Measurements from ENCODE around the gene STK10.

STK10 gene

DNA sequence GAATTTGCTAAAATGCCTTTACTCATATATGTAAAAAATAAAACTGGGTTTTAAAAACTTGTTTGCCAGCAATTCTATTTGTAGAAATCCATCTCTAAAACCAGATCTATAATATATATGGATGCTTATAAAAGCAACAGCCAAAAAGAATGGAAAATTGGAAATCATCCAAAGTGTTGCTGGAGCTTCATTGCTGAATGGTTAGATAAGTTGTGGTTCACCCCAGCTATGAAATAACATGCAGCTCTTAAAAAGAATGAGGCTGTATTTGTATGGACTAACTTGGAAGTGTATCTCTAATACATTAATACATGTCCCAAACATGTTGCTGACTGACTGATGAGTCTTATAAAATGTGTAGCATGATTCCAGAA, 76.2 kb downstream of the STK10 start:
- H3K9me3 ChIP-seq (ENCODE audit: control insufficient read depth in 2 of 2, low read length in 2 of 2), result no peaks in the 10 kb centered on the region
- peak overlapping the region in 1 of 2 donors; percentile 79 for H3K27ac ChIP-seq (ENCODE audit: low read depth in 2 of 2, low read length in 2 of 2)
- no peaks in the 10 kb centered on the region for H3K27me3 ChIP-seq (ENCODE audit: control insufficient read depth in 2 of 2, insufficient read depth in 2 of 2, low read length in 2 of 2)
- H3K36me3 ChIP-seq (ENCODE audit: control insufficient read depth in 2 of 2, insufficient read depth in 2 of 2, low read length in 2 of 2), result peaks cover 0 to 4% of the 10 kb centered on the region in 2 donors
- peaks cover 17 to 23% of the 10 kb centered on the region in 2 donors for H3K4me1 ChIP-seq (ENCODE audit: control insufficient read depth in 2 of 2, insufficient read depth in 2 of 2, low read length in 2 of 2)
- H3K9ac ChIP-seq (ENCODE audit: low read depth in 1 of 2, low read length in 2 of 2), result peak overlapping the region; percentile 26 to 64
- peak overlapping the region in 1 of 2 donors; percentile 57 for H3K4me3 ChIP-seq (ENCODE audit: low read length in 2 of 2)

DNA sequence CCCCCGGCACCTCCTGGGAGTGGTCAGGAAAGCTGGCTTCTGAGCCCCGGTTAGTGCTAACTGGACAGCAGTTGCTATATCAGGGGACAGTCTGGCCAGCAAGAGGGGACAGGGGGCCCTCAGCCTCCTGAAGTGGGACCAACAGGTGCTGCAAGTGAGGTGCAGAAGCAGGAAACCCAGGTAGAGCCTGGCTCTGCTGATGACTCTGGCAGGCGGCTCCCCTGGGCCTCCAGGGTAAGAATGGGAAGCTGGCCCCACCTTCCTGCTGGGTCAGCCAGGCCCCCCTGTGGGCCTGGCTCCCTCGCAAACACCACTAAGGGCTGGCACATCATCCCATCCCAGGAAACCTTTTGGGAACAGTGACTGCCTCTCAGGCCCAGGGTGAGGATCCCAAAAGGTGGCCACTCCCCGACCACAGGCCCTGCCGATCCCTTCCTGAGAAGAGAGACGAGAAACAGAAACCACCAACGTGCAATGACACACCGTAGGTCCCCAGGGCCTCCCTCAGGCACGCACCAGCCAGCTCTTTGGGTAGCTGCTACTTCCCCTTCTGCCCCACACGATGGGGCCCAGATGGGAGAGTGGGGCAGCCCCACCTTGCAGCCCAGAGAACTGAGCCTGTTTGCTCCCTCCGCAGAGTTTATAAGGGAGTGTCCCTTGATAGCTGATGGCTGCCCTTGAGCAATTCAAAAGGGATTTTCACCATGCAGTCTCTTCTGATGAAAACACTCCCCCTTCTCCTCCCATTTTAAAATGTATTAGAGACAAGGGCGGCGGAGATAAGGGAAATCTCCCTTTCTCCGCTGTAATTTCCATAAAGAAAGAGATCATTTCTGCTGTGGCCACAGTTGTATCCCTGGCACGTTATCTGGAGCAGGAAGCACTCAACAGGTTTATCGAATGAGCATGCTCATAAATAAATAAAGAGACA, 76.8 kb downstream of the STK10 start:
- peak overlapping the region; percentile 26 to 64 for H3K9ac ChIP-seq (ENCODE audit: low read depth in 1 of 2, low read length in 2 of 2)
- peaks cover 0 to under 1% of the 10 kb centered on the region in 2 donors for H3K36me3 ChIP-seq (ENCODE audit: control insufficient read depth in 2 of 2, insufficient read depth in 2 of 2, low read length in 2 of 2)
- H3K4me3 ChIP-seq (ENCODE audit: low read length in 2 of 2), result peak overlapping the region; percentile 51 to 57
- H3K27ac ChIP-seq (ENCODE audit: low read depth in 2 of 2, low read length in 2 of 2), result peak overlapping the region; percentile 79
- no peaks in the 10 kb centered on the region for H3K27me3 ChIP-seq (ENCODE audit: control insufficient read depth in 2 of 2, insufficient read depth in 2 of 2, low read length in 2 of 2)
- no peaks in the 10 kb centered on the region for H3K9me3 ChIP-seq (ENCODE audit: control insufficient read depth in 2 of 2, low read length in 2 of 2)
- H3K4me1 ChIP-seq (ENCODE audit: control insufficient read depth in 2 of 2, insufficient read depth in 2 of 2, low read length in 2 of 2), result peaks cover 17 to 28% of the 10 kb centered on the region in 2 donors

DNA sequence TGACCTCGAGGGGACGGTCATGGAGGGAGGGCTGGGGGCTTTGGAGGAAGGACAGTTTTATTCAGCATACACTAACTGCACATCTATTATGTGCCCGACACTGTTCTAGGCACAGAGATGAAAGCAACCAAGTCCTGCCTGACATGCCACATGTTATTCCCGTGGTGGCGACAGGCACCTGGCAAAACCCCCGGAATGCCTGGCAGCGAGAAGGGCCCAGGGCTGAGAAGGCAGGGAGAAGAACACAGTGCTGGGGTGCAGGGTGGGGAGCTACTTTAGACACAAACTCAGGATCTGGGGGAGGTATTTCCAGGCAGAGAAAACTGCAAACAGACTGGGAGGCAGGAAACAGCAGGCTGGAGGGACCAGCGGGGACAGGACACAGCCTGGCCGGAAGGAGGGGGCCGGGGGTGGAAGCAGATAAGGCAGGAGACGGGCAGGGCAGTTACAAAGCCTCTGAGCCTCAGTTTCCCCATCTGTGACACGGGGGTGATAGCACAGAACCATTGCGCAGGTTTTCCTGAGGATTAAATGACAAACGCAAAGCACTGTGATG, 77.7 kb downstream of the STK10 start:
- Histone ChIP-seq H3K4me1 (ENCODE audit: control insufficient read depth in 2 of 2, insufficient read depth in 2 of 2, low read length in 2 of 2) (peaks cover 17 to 28% of the 10 kb centered on the region in 2 donors), H3K4me3 (ENCODE audit: low read length in 2 of 2) (no peak overlapping the region), H3K36me3 (ENCODE audit: control insufficient read depth in 2 of 2, insufficient read depth in 2 of 2, low read length in 2 of 2) (peaks cover 0 to 7% of the 10 kb centered on the region in 2 donors), H3K27ac (ENCODE audit: low read depth in 2 of 2, low read length in 2 of 2) (peak overlapping the region in 1 of 2 donors; percentile 79), H3K27me3 (ENCODE audit: control insufficient read depth in 2 of 2, insufficient read depth in 2 of 2, low read length in 2 of 2) (no peaks in the 10 kb centered on the region), H3K9me3 (ENCODE audit: control insufficient read depth in 2 of 2, low read length in 2 of 2) (no peaks in the 10 kb centered on the region), H3K9ac (ENCODE audit: low read depth in 1 of 2, low read length in 2 of 2) (peak overlapping the region in 1 of 2 donors; percentile 64)

GRCh38 chr5:172109749-172110148, 78.3 kb downstream of the STK10 start:
- Histone ChIP-seq H3K27ac (ENCODE audit: low read depth in 2 of 2, low read length in 2 of 2) (no peak overlapping the region), H3K4me1 (ENCODE audit: control insufficient read depth in 2 of 2, insufficient read depth in 2 of 2, low read length in 2 of 2) (peaks cover 17 to 28% of the 10 kb centered on the region in 2 donors), H3K36me3 (ENCODE audit: control insufficient read depth in 2 of 2, insufficient read depth in 2 of 2, low read length in 2 of 2) (peaks cover 0 to 10% of the 10 kb centered on the region in 2 donors), H3K4me3 (ENCODE audit: low read length in 2 of 2) (no peak overlapping the region), H3K9ac (ENCODE audit: low read depth in 1 of 2, low read length in 2 of 2) (no peak overlapping the region), H3K27me3 (ENCODE audit: control insufficient read depth in 2 of 2, insufficient read depth in 2 of 2, low read length in 2 of 2) (no peaks in the 10 kb centered on the region), H3K9me3 (ENCODE audit: control insufficient read depth in 2 of 2, low read length in 2 of 2) (no peaks in the 10 kb centered on the region)

GRCh38 chr5:172107571-172107970, 80.5 kb downstream of the STK10 start:
- no peak overlapping the region for H3K27ac ChIP-seq (ENCODE audit: low read depth in 2 of 2, low read length in 2 of 2)
- H3K27me3 ChIP-seq (ENCODE audit: control insufficient read depth in 2 of 2, insufficient read depth in 2 of 2, low read length in 2 of 2), result no peaks in the 10 kb centered on the region
- no peak overlapping the region for H3K4me3 ChIP-seq (ENCODE audit: low read length in 2 of 2)
- no peaks in the 10 kb centered on the region for H3K9me3 ChIP-seq (ENCODE audit: control insufficient read depth in 2 of 2, low read length in 2 of 2)
- H3K36me3 ChIP-seq (ENCODE audit: control insufficient read depth in 2 of 2, insufficient read depth in 2 of 2, low read length in 2 of 2), result peaks cover under 1 to 20% of the 10 kb centered on the region in 2 donors
- peaks cover 17 to 25% of the 10 kb centered on the region in 2 donors for H3K4me1 ChIP-seq (ENCODE audit: control insufficient read depth in 2 of 2, insufficient read depth in 2 of 2, low read length in 2 of 2)
- no peak overlapping the region for H3K9ac ChIP-seq (ENCODE audit: low read depth in 1 of 2, low read length in 2 of 2)

GRCh38 chr5:172106511-172107356, 81.3 kb downstream of the STK10 start:
- Histone ChIP-seq H3K27ac (ENCODE audit: low read depth in 2 of 2, low read length in 2 of 2) (no peak overlapping the region), H3K36me3 (ENCODE audit: control insufficient read depth in 2 of 2, insufficient read depth in 2 of 2, low read length in 2 of 2) (peaks cover 4 to 22% of the 10 kb centered on the region in 2 donors), H3K9me3 (ENCODE audit: control insufficient read depth in 2 of 2, low read length in 2 of 2) (no peaks in the 10 kb centered on the region), H3K27me3 (ENCODE audit: control insufficient read depth in 2 of 2, insufficient read depth in 2 of 2, low read length in 2 of 2) (no peaks in the 10 kb centered on the region), H3K9ac (ENCODE audit: low read depth in 1 of 2, low read length in 2 of 2) (peak overlapping the region in 1 of 2 donors; percentile 17), H3K4me3 (ENCODE audit: low read length in 2 of 2) (peak overlapping the region in 1 of 2 donors; percentile 61), H3K4me1 (ENCODE audit: control insufficient read depth in 2 of 2, insufficient read depth in 2 of 2, low read length in 2 of 2) (peaks cover 14 to 21% of the 10 kb centered on the region in 2 donors)

DNA sequence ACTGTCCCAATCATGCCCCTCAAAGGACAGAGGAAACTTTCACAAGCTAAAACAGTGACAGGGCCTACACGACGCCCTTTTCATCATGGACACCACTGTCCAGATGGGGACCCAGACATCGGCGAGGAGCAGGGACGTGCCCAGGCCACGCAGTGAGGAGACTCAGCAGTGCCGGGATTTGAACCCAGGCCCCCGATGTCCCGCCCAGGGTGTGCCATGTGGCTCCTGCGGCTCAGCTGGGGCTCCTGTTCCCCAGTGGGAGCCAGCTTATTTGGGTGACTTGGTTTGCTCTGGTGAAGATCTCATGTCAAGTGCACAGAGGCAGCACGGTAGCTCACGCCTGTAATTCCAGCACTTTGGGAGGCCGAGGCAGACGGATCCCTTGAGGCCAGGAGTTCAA, 82.2 kb downstream of the STK10 start:
- Histone ChIP-seq H3K27me3 (ENCODE audit: control insufficient read depth in 2 of 2, insufficient read depth in 2 of 2, low read length in 2 of 2) (no peaks in the 10 kb centered on the region), H3K9ac (ENCODE audit: low read depth in 1 of 2, low read length in 2 of 2) (no peak overlapping the region), H3K9me3 (ENCODE audit: control insufficient read depth in 2 of 2, low read length in 2 of 2) (no peaks in the 10 kb centered on the region), H3K4me3 (ENCODE audit: low read length in 2 of 2) (no peak overlapping the region), H3K4me1 (ENCODE audit: control insufficient read depth in 2 of 2, insufficient read depth in 2 of 2, low read length in 2 of 2) (peaks cover 6 to 12% of the 10 kb centered on the region in 2 donors), H3K36me3 (ENCODE audit: control insufficient read depth in 2 of 2, insufficient read depth in 2 of 2, low read length in 2 of 2) (peaks cover 4 to 22% of the 10 kb centered on the region in 2 donors), H3K27ac (ENCODE audit: low read depth in 2 of 2, low read length in 2 of 2) (no peak overlapping the region)

DNA sequence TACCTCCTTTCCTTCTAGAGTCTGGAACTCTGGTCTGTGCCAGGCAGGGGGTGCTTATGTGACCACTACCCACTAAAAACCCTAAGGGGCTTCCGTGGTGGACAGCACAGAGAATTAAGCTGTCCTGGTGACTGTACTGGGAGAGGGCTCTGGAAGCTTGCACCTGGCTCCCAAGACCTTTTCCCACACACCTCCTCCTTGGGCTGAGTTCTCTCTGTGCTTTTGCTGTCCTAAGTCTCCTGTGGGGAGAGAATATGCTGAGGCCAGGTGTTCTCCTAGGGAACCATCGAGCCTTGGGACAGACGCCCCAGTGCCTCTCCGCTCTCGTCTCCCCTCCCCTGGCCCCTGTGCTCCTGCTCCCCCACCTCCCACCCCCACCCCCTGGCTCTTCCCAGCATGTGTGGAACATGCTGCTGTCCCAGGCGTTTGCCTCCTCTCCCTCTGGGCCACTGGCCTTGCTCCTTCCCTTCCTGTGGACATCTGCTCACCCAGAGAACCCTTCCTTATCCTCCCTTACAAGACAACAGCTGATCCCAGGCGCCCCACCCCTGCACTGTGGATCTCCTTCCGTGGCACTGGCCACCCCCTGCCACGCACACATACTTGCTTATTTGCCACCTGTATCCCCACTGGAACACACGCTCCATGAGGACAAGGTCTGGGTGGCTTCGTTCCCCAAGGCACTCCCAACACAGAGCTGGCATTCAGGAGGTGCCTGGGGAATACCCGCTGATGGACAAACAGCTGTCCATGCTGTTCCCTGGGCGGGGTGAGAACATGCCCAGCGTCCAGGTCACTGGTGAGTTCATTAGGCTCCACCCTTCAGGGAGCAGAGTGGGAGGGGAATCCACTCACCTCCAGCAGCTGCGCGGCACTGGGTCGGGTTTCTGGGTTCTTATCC, 83.0 kb downstream of the STK10 start:
- Histone ChIP-seq H3K36me3 (ENCODE audit: control insufficient read depth in 2 of 2, insufficient read depth in 2 of 2, low read length in 2 of 2) (peaks cover 4 to 22% of the 10 kb centered on the region in 2 donors), H3K4me1 (ENCODE audit: control insufficient read depth in 2 of 2, insufficient read depth in 2 of 2, low read length in 2 of 2) (peaks cover 0 to 12% of the 10 kb centered on the region in 2 donors), H3K4me3 (ENCODE audit: low read length in 2 of 2) (no peak overlapping the region), H3K27me3 (ENCODE audit: control insufficient read depth in 2 of 2, insufficient read depth in 2 of 2, low read length in 2 of 2) (no peaks in the 10 kb centered on the region), H3K27ac (ENCODE audit: low read depth in 2 of 2, low read length in 2 of 2) (no peak overlapping the region), H3K9ac (ENCODE audit: low read depth in 1 of 2, low read length in 2 of 2) (no peak overlapping the region), H3K9me3 (ENCODE audit: control insufficient read depth in 2 of 2, low read length in 2 of 2) (no peaks in the 10 kb centered on the region)

DNA sequence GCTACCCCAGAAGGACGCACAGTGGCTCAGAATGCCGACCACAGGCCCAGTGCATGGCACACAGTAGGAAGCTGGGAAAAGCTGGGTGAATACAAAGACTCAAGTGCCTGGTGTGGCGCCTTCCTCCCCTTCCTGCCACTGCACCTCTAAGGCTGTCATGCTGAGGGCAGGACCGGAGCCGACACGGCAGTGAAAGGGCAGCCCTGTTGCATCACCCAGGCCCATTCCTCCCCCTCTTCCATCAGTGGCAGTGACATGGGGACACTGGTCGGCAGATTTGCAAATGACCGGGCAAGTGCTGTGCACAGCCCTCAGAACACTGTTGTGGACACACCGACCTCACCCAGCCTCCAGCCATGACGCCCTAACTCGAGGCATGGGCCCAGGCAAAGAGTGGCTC, 84.0 kb downstream of the STK10 start:
- Histone ChIP-seq H3K27me3 (ENCODE audit: control insufficient read depth in 2 of 2, insufficient read depth in 2 of 2, low read length in 2 of 2) (no peaks in the 10 kb centered on the region), H3K9ac (ENCODE audit: low read depth in 1 of 2, low read length in 2 of 2) (no peak overlapping the region), H3K9me3 (ENCODE audit: control insufficient read depth in 2 of 2, low read length in 2 of 2) (no peaks in the 10 kb centered on the region), H3K36me3 (ENCODE audit: control insufficient read depth in 2 of 2, insufficient read depth in 2 of 2, low read length in 2 of 2) (peaks cover 4 to 22% of the 10 kb centered on the region in 2 donors), H3K4me3 (ENCODE audit: low read length in 2 of 2) (no peak overlapping the region), H3K4me1 (ENCODE audit: control insufficient read depth in 2 of 2, insufficient read depth in 2 of 2, low read length in 2 of 2) (peaks cover 0 to 12% of the 10 kb centered on the region in 2 donors), H3K27ac (ENCODE audit: low read depth in 2 of 2, low read length in 2 of 2) (no peak overlapping the region)

Measured in mucosa of rectum (tissue), 2 donors.